ENCODE results near the gene GUCY2D. TPM values are rescaled to one million over a fixed set of nuclear protein-coding genes. Genes with fewer than 3 reads are reported as not detected.
"Not testable (repeated sequence)": the region's sequence is repeated elsewhere in the genome, so short reads cannot be mapped to it uniquely, and the experiment has no call there.

GUCY2D gene
- total and polyA plus RNA-seq, 3 experiments from 2014 or later: 0.22 TPM; not detected in 2

DNA sequence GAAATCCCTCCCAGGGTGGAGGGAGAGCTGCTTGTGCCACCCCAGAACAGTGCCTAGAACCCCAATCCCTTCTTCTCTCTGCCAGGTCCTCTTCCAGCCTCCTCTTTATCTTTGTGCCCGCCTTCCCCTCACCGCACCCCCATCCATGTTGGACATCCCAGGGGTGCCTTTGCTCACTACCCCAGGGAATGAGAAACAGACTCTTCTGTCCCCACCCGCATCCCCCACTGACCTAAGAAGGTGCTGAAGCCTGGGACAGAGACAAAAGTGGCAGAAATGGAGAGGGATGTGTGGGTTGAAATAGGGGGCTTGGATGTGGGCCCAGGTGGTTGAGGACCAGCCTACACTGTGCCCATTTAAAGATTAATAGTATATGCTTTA lies 53.4 kb downstream of the GUCY2D start:
- peak overlapping the region in 1 of 8 donors; percentile 38 for H3K27ac Mint-ChIP-seq
- no peaks in the 10 kb centered on the region for H3K36me3 ChIP-seq (ENCODE audit: insufficient read depth, low read length)
- no peaks in the 10 kb centered on the region for H3K36me3 Mint-ChIP-seq
- H3K4me3 Mint-ChIP-seq: no peak overlapping the region
- H3K4me1 Mint-ChIP-seq: peaks cover 12 to 22% (median 19%) of the 10 kb centered on the region in 3 donors
- peak in 1 of 5 donors; percentile 26 for DNase-seq
- POLR2A ChIA-PET: no interaction called here
- H3K4me3 ChIP-seq (ENCODE audit: low read length): no peak overlapping the region
- peaks cover 14% of the 10 kb centered on the region for H3K27me3 ChIP-seq (ENCODE audit: insufficient read depth, low read length, poor library complexity, severe bottlenecking)
- CTCF ChIA-PET: interaction anchor here (0.9 to 3.7 kb wide), 9 partner anchors 9 to 245 kb away, joined by 3 to 26 read pairs (median 7); no protein-coding TSS in a partner anchor
- H3K4me1 ChIP-seq (ENCODE audit: insufficient read depth, low read length): peaks cover 9% of the 10 kb centered on the region
- H3K27me3 Mint-ChIP-seq: peaks cover 15 to 31% of the 10 kb centered on the region in 2 donors
- no peaks in the 10 kb centered on the region for H3K9me3 Mint-ChIP-seq
- no peaks in the 10 kb centered on the region for H3K9me3 ChIP-seq (ENCODE audit: low read length)
- H3K27ac ChIP-seq (ENCODE audit: low read depth, low read length): no peak overlapping the region

DNA sequence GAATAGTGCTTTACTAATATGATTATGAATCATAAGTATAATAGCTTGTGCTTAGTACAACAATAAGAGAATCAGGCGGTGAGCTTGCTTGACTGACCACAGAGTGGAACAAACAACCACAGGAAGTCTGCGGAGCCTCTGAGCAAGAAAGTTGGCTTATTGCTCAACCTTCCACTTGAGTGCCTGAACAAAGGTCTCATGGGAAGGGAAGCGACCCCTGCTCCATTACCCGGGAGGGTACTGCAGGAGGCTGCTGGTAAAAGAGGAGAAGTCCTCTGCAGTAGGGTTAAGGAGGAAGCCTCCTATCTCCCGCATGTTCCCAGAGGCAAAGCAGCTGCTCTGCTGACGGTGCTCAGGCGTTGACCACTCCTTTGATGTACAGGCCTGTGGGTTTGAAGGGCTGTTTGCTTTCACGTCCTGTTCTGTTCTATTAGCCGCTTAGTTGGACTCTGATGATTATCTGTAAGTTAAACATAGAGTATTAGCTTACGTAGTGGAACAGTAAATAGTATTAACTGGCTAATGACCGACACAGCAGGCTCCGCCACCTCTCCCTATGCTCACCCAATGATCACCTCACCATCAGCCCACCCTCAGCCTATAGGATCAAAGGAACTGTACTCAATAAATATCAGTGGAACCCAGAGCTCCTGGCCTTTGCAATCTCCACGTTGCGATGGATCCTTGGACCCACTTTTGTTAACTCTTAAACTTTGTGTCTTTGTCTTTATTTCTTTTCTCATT lies 54.0 kb downstream of the GUCY2D start:
- no peaks in the 10 kb centered on the region for H3K9me3 ChIP-seq (ENCODE audit: low read length)
- H3K4me1 ChIP-seq (ENCODE audit: insufficient read depth, low read length): peaks cover 9% of the 10 kb centered on the region
- no peaks in the 10 kb centered on the region for H3K36me3 Mint-ChIP-seq
- peak overlapping the region in 1 of 8 donors; percentile 38 for H3K27ac Mint-ChIP-seq
- no peak overlapping the region for H3K27ac ChIP-seq (ENCODE audit: low read depth, low read length)
- peak in 1 of 5 donors; percentile 48 for DNase-seq
- H3K27me3 ChIP-seq (ENCODE audit: insufficient read depth, low read length, poor library complexity, severe bottlenecking): peaks cover 14% of the 10 kb centered on the region
- H3K9me3 Mint-ChIP-seq: no peaks in the 10 kb centered on the region
- no peaks in the 10 kb centered on the region for H3K36me3 ChIP-seq (ENCODE audit: insufficient read depth, low read length)
- H3K27me3 Mint-ChIP-seq: peaks cover 15 to 37% of the 10 kb centered on the region in 2 donors
- CTCF ChIA-PET: interaction anchor here (0.8 to 3.7 kb wide), 16 partner anchors 9 to 312 kb away, joined by 3 to 26 read pairs (median 4); partner anchors contain the start of gene ALOXE3
- POLR2A ChIA-PET: no interaction called here
- peaks cover 12 to 22% (median 19%) of the 10 kb centered on the region in 3 donors for H3K4me1 Mint-ChIP-seq
- H3K4me3 Mint-ChIP-seq: no peak overlapping the region
- H3K4me3 ChIP-seq (ENCODE audit: low read length): no peak overlapping the region

DNA sequence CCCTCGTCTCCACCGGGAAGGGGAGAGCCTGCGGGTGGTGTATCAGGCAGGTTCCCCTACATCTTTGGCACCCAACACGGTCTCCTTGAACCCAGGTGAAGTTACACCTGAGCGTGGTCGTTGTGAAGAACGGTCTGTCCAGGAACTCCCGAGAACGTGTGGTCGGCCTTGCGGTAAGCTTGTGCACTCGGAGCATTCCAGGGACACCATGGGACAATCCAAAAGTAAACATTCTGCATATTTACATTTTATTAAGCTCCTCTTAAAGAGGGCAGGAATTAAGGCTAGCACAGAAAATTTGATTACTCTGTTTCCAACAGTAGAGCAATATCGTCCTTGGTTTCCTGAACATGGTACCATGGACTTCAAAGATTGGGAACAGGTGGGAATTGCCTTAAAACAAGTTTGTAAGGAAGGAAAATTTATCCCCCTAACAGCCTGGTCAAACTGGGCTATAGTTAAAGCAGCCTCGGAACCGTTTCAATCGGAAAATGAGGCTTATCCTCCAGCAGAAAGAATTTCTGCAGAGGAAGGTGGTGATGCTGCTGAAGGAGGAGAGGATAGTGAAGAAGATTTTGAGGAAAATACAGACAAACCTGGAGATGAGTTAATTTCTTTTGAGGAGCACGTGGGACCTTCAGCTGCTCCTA lies 54.7 kb downstream of the GUCY2D start:
- H3K9me3 Mint-ChIP-seq: no peaks in the 10 kb centered on the region
- POLR2A ChIA-PET: no interaction called here
- peak in 1 of 5 donors; percentile 16 for DNase-seq
- CTCF ChIA-PET: interaction anchor here (0.6 to 3.7 kb wide), 23 partner anchors 8 to 313 kb away, joined by 3 to 26 read pairs (median 4); partner anchors contain the start of genes ALOXE3 and RNF227
- Histone ChIP-seq H3K4me3 (ENCODE audit: low read length) (no peak overlapping the region), H3K4me1 (ENCODE audit: insufficient read depth, low read length) (peaks cover 9% of the 10 kb centered on the region), H3K27me3 (ENCODE audit: insufficient read depth, low read length, poor library complexity, severe bottlenecking) (peaks cover 14% of the 10 kb centered on the region), H3K36me3 (ENCODE audit: insufficient read depth, low read length) (no peaks in the 10 kb centered on the region), H3K27ac (ENCODE audit: low read depth, low read length) (no peak overlapping the region), H3K9me3 (ENCODE audit: low read length) (no peaks in the 10 kb centered on the region)
- H3K27ac Mint-ChIP-seq: peak overlapping the region in 1 of 8 donors; percentile 3
- no peaks in the 10 kb centered on the region for H3K36me3 Mint-ChIP-seq
- no peak overlapping the region for H3K4me3 Mint-ChIP-seq
- peaks cover 12 to 22% (median 19%) of the 10 kb centered on the region in 3 donors for H3K4me1 Mint-ChIP-seq
- H3K27me3 Mint-ChIP-seq: peaks cover 20 to 44% of the 10 kb centered on the region in 2 donors

DNA sequence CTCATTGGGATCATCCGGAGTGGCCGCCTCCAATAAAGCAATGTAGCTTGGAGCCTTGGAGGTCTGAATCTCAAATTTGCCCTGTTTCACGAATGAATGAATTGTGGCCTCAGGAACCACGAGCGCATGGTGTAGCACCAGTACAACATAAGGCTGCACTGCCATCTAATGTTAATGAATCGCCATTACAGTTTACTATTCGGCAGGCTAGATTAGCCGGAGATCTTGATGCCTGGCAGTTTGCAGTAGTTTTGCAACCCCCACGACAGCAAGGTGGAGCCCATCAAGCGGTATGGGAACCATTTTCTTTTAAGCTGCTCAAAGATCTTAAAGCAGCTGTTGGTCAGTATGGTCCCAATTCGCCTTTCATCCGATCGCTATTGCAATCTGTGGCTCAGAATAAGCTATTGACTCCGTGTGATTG lies 55.3 kb downstream of the GUCY2D start:
- Mint-ChIP-seq H3K27ac (no peak overlapping the region), H3K27me3 (peaks cover 21 to 50% of the 10 kb centered on the region in 2 donors), H3K4me1 (peaks cover 12 to 22% (median 22%) of the 10 kb centered on the region in 3 donors), H3K9me3 (no peaks in the 10 kb centered on the region), H3K4me3 (no peak overlapping the region), H3K36me3 (no peaks in the 10 kb centered on the region)
- POLR2A ChIA-PET: no interaction called here
- no peak overlapping the region for H3K4me3 ChIP-seq (ENCODE audit: low read length)
- H3K36me3 ChIP-seq (ENCODE audit: insufficient read depth, low read length): no peaks in the 10 kb centered on the region
- H3K27ac ChIP-seq (ENCODE audit: low read depth, low read length): no peak overlapping the region
- peaks cover 14% of the 10 kb centered on the region for H3K27me3 ChIP-seq (ENCODE audit: insufficient read depth, low read length, poor library complexity, severe bottlenecking)
- peaks cover 9% of the 10 kb centered on the region for H3K4me1 ChIP-seq (ENCODE audit: insufficient read depth, low read length)
- CTCF ChIA-PET: interaction anchor here (0.6 to 3.7 kb wide), 19 partner anchors 11 to 314 kb away, joined by 3 to 26 read pairs (median 4); partner anchors contain the start of genes ALOXE3 and RNF227
- DNase-seq: peak; percentile 11 to 66 (median 63)
- H3K9me3 ChIP-seq (ENCODE audit: low read length): no peaks in the 10 kb centered on the region

DNA sequence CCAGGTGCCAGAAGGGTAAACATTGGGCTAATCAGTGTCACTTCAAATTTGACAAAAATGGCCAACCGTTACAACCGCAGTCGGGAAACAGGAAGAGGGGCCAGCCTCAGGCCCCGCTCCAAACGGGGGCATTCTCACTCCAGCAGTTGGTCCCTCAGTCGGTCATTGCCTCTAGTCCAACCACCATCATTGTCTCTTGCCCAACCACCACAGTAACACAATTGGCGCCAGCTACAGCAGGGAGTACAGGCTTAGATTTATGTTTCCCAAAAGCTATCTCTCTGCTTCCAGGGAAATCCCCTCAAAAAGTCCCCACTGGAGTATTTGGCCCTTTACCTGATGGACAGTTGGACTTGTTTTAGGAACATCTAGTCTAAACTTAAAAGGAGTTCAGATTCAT lies 56.7 kb downstream of the GUCY2D start:
- Histone ChIP-seq H3K9me3 (ENCODE audit: low read length) (no peaks in the 10 kb centered on the region), H3K27ac (ENCODE audit: low read depth, low read length) (no peak overlapping the region), H3K4me3 (ENCODE audit: low read length) (no peak overlapping the region), H3K4me1 (ENCODE audit: insufficient read depth, low read length) (peaks cover 9% of the 10 kb centered on the region), H3K36me3 (ENCODE audit: insufficient read depth, low read length) (no peaks in the 10 kb centered on the region), H3K27me3 (ENCODE audit: insufficient read depth, low read length, poor library complexity, severe bottlenecking) (peaks cover 21% of the 10 kb centered on the region)
- H3K27ac Mint-ChIP-seq: no peak overlapping the region
- peaks cover 29 to 60% of the 10 kb centered on the region in 2 donors for H3K27me3 Mint-ChIP-seq
- no peaks in the 10 kb centered on the region for H3K36me3 Mint-ChIP-seq
- H3K9me3 Mint-ChIP-seq: no peaks in the 10 kb centered on the region
- ChIA-PET CTCF (interaction anchor here (0.7 to 4.6 kb wide), 7 partner anchors 11 to 242 kb away, joined by 3 to 42 read pairs (median 10); no protein-coding TSS in a partner anchor), POLR2A (no interaction called here)
- no peak overlapping the region for H3K4me3 Mint-ChIP-seq
- peak in 1 of 5 donors; percentile 10 for DNase-seq
- peaks cover 12 to 24% (median 22%) of the 10 kb centered on the region in 3 donors for H3K4me1 Mint-ChIP-seq

DNA sequence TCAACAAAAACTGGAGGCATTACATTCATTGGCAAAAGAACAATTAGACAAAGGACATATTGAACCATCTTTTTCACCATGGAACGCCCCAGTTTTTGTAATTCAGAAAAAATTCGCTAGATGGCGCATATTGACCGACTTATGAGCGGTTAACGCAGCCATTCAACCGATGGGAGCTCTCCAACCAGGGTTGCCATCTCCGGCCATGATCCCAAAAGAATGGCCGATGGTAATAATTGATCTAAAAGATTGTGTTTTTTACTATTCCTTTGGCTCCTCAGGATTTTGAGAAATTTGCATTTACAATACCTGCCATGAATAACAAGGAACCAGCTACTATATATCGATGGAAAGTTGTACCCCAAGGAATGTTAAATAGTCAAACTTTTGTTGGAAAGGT lies 57.9 kb downstream of the GUCY2D start:
- H3K27ac Mint-ChIP-seq: peak overlapping the region in 1 of 8 donors; percentile 22
- H3K4me3 ChIP-seq (ENCODE audit: low read length): no peak overlapping the region
- no peaks in the 10 kb centered on the region for H3K36me3 Mint-ChIP-seq
- H3K4me3 Mint-ChIP-seq: peak overlapping the region in 1 of 7 donors; percentile 41
- ChIA-PET CTCF (interaction anchor here (0.6 to 4.6 kb wide), 17 partner anchors 10 to 938 kb away, joined by 3 to 42 read pairs (median 4); partner anchors contain the start of genes KRABD2, RANGRF and RNF227), POLR2A (interaction anchor here (0.8 to 1.0 kb wide), 3 partner anchors 10 to 50 kb away, joined by 3 read pairs; no protein-coding TSS in a partner anchor)
- no peak overlapping the region for H3K27ac ChIP-seq (ENCODE audit: low read depth, low read length)
- H3K9me3 Mint-ChIP-seq: no peaks in the 10 kb centered on the region
- H3K4me1 ChIP-seq (ENCODE audit: insufficient read depth, low read length): peaks cover 9% of the 10 kb centered on the region
- H3K27me3 ChIP-seq (ENCODE audit: insufficient read depth, low read length, poor library complexity, severe bottlenecking): peaks cover 21% of the 10 kb centered on the region
- H3K27me3 Mint-ChIP-seq: peaks cover 36 to 60% of the 10 kb centered on the region in 2 donors
- H3K4me1 Mint-ChIP-seq: peaks cover 12 to 24% (median 22%) of the 10 kb centered on the region in 3 donors
- H3K36me3 ChIP-seq (ENCODE audit: insufficient read depth, low read length): no peaks in the 10 kb centered on the region
- H3K9me3 ChIP-seq (ENCODE audit: low read length): no peaks in the 10 kb centered on the region
- DNase-seq: peak; percentile 24 to 69 (median 54)

DNA sequence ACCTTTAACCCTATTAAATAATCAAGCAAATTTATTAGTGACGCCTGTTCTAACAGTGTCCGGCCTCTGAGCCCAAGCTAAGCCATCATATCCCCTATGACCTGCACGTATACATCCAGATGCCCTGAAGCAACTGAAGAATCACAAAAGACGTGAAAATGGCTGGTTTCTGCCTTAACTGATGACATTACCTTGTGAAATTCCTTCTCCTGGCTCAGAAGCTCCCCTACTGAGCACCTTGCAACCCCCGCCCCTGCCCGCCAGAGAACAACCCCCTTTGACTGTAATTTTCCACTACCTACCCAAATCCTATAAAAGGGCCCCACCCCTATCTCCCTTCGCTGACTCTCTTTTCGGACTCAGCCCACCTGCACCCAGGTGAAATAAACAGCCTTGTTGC lies 59.4 kb downstream of the GUCY2D start:
- DNase-seq; H3K4me3 Mint-ChIP-seq; H3K36me3 Mint-ChIP-seq; H3K9me3 ChIP-seq (ENCODE audit: low read length); H3K9me3 Mint-ChIP-seq; H3K4me1 ChIP-seq (ENCODE audit: insufficient read depth, low read length); POLR2A ChIA-PET; H3K36me3 ChIP-seq (ENCODE audit: insufficient read depth, low read length); H3K4me3 ChIP-seq (ENCODE audit: low read length); H3K27ac ChIP-seq (ENCODE audit: low read depth, low read length): not testable (repeated sequence)
- peaks cover 21% of the 10 kb centered on the region for H3K27me3 ChIP-seq (ENCODE audit: insufficient read depth, low read length, poor library complexity, severe bottlenecking)
- CTCF ChIA-PET: interaction anchor here (1.2 to 4.6 kb wide), 8 partner anchors 9 to 253 kb away, joined by 3 to 42 read pairs (median 19); no protein-coding TSS in a partner anchor
- Mint-ChIP-seq H3K27me3 (peaks cover 37 to 60% of the 10 kb centered on the region in 2 donors), H3K27ac (peak overlapping the region in 1 of 8 donors; percentile 48), H3K4me1 (peaks cover 5 to 10% (median 7%) of the 10 kb centered on the region in 3 donors)

Measured in CD8-positive, alpha-beta memory T cell (primary cell).